ENCODE data around the gene PACSIN2. TPM values are rescaled to one million over a fixed set of nuclear protein-coding genes. Genes with fewer than 3 reads are reported as not detected.

PACSIN2 gene
- total RNA-seq, 1 experiment from 2014 or later: 70.5 TPM

DNA sequence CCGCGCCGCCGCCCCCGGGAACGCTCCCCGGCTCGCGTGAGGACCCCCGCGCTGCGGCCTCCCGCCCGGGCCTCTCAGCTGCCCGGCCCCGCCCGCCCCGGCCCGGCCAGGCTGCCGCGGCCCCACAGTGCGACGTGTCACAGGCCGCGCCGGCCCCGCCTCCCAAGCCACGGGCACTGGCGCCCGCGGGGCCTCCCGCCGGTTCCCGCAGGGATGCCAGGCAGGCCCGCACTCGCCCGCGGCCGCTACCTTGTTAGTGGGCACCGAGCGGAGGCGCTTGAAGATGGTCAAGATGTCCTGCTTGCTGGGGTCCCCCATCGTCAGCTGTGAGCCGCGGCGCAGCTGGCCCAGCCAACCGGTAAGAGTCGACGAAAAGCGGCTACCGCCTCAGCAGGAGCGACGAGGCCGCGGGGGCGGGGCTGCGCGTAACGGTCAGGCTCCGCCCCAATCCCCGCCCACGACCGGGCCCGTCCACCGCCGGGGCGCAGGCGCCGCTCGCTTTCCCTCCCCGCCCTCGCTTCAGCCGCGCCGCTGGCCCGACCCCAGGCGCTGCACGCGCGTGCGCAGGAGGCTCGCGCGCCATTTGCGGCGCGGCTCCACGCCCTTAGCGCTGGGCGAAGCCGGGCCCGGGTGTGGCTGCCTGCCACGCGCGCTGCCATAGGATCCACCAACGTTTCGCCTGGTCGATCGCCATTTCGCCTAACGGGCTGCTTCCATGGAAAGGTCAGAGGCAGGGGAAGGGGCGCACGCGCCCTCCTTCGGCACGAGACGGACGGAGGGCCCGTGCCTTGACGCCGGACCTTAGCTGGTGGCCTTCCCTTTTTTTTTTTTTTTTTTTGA lies 157.9 kb downstream of the PACSIN2 start, which contains the start of gene ARFGAP3 (continued):
- TF ChIP-seq NR1H2 (CRISPR knock-in tag; IDR thresholded peaks at IDR 0.05) (no peak), MAX (CRISPR knock-in tag; IDR thresholded peaks at IDR 0.05) (peak; percentile 100), AFF4 (CRISPR knock-in tag; IDR thresholded peaks at IDR 0.05; ENCODE audit: borderline replicate concordance) (peak; percentile 80; the same call in 1 of the 2 replicates), HMGA2 (CRISPR knock-in tag; IDR thresholded peaks at IDR 0.05) (no peak), ETV6 (CRISPR knock-in tag; IDR thresholded peaks at IDR 0.05) (peak; percentile 99), RORB (CRISPR knock-in tag; IDR thresholded peaks at IDR 0.05) (no peak), ZNF416 (CRISPR knock-in tag; IDR thresholded peaks at IDR 0.05) (0 out of 2 replicates have a peak, but pooled peaks have one; percentile 33), NR2C2 (CRISPR knock-in tag; IDR thresholded peaks at IDR 0.05) (peak; percentile 80), JAZF1 (CRISPR knock-in tag; IDR thresholded peaks at IDR 0.05) (no peak), IRF1 (CRISPR knock-in tag; IDR thresholded peaks at IDR 0.05) (peak; percentile 98), SOX15 (CRISPR knock-in tag; IDR thresholded peaks at IDR 0.05) (no peak), TP53 (CRISPR knock-in tag; IDR thresholded peaks at IDR 0.05) (peak; percentile 98), ZNF219 (CRISPR knock-in tag; IDR thresholded peaks at IDR 0.05; ENCODE audit: borderline replicate concordance) (peak; percentile 83; the same call in 1 of the 2 replicates), GRHL2 (CRISPR knock-in tag; IDR thresholded peaks at IDR 0.05; ENCODE audit: insufficient replicate concordance, severe bottlenecking) (no peak), ZNF317 (CRISPR knock-in tag; IDR thresholded peaks at IDR 0.05; ENCODE audit: borderline replicate concordance, low read depth) (peak; percentile 78), NFYB (CRISPR knock-in tag; conservative IDR thresholded peaks at IDR 0.05; ENCODE audit: low read depth) (peak; percentile 62), E2F4 (CRISPR knock-in tag; IDR thresholded peaks at IDR 0.05; ENCODE audit: borderline replicate concordance, low read depth) (peak; percentile 89), GTF2I (CRISPR knock-in tag; conservative IDR thresholded peaks at IDR 0.05) (no peak), SP1 (CRISPR knock-in tag; conservative IDR thresholded peaks at IDR 0.05) (peak; percentile 92), IRF2 (CRISPR knock-in tag; IDR thresholded peaks at IDR 0.05; ENCODE audit: borderline replicate concordance, low read depth) (0 out of 2 replicates have a peak, but pooled peaks have one; percentile 51), CREM (CRISPR knock-in tag; IDR thresholded peaks at IDR 0.05) (peak; percentile 88), EMX1 (CRISPR knock-in tag; IDR thresholded peaks at IDR 0.05) (no peak), CREB1 (CRISPR knock-in tag; IDR thresholded peaks at IDR 0.05) (peak; percentile 88), ATF1 (CRISPR knock-in tag; IDR thresholded peaks at IDR 0.05) (peak; percentile 97)
- TF ChIP-seq, protein P1, sequence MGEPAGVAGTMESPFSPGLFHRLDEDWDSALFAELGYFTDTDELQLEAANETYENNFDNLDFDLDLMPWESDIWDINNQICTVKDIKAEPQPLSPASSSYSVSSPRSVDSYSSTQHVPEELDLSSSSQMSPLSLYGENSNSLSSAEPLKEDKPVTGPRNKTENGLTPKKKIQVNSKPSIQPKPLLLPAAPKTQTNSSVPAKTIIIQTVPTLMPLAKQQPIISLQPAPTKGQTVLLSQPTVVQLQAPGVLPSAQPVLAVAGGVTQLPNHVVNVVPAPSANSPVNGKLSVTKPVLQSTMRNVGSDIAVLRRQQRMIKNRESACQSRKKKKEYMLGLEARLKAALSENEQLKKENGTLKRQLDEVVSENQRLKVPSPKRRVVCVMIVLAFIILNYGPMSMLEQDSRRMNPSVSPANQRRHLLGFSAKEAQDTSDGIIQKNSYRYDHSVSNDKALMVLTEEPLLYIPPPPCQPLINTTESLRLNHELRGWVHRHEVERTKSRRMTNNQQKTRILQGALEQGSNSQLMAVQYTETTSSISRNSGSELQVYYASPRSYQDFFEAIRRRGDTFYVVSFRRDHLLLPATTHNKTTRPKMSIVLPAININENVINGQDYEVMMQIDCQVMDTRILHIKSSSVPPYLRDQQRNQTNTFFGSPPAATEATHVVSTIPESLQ (CRISPR knock-in tag; IDR thresholded peaks at IDR 0.05): no peak
- TF ChIP-seq, protein P2, sequence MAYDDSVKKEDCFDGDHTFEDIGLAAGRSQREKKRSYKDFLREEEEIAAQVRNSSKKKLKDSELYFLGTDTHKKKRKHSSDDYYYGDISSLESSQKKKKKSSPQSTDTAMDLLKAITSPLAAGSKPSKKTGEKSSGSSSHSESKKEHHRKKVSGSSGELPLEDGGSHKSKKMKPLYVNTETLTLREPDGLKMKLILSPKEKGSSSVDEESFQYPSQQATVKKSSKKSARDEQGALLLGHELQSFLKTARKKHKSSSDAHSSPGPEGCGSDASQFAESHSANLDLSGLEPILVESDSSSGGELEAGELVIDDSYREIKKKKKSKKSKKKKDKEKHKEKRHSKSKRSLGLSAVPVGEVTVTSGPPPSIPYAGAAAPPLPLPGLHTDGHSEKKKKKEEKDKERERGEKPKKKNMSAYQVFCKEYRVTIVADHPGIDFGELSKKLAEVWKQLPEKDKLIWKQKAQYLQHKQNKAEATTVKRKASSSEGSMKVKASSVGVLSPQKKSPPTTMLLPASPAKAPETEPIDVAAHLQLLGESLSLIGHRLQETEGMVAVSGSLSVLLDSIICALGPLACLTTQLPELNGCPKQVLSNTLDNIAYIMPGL (CRISPR knock-in tag; IDR thresholded peaks at IDR 0.05): peak; percentile 72; the same call in 1 of the 2 replicates
- TF ChIP-seq, protein P3, sequence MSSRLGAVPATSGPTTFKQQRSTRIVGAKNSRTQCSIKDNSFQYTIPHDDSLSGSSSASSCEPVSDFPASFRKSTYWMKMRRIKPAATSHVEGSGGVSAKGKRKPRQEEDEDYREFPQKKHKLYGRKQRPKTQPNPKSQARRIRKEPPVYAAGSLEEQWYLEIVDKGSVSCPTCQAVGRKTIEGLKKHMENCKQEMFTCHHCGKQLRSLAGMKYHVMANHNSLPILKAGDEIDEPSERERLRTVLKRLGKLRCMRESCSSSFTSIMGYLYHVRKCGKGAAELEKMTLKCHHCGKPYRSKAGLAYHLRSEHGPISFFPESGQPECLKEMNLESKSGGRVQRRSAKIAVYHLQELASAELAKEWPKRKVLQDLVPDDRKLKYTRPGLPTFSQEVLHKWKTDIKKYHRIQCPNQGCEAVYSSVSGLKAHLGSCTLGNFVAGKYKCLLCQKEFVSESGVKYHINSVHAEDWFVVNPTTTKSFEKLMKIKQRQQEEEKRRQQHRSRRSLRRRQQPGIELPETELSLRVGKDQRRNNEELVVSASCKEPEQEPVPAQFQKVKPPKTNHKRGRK (CRISPR knock-in tag; IDR thresholded peaks at IDR 0.05; ENCODE audit: borderline replicate concordance): no peak
- TF ChIP-seq, protein P4, sequence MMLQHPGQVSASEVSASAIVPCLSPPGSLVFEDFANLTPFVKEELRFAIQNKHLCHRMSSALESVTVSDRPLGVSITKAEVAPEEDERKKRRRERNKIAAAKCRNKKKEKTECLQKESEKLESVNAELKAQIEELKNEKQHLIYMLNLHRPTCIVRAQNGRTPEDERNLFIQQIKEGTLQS (CRISPR knock-in tag; conservative IDR thresholded peaks at IDR 0.05): peak; percentile 61; the same call in 1 of the 2 replicates
